ENCODE results near the gene NKIRAS1. TPM values are rescaled to one million over a fixed set of nuclear protein-coding genes. Genes with fewer than 3 reads are reported as not detected.

The NKIRAS1 gene
- total RNA-seq, result 1 to 10 TPM; 6.7 to 9.5 (median 9.0) TPM

DNA sequence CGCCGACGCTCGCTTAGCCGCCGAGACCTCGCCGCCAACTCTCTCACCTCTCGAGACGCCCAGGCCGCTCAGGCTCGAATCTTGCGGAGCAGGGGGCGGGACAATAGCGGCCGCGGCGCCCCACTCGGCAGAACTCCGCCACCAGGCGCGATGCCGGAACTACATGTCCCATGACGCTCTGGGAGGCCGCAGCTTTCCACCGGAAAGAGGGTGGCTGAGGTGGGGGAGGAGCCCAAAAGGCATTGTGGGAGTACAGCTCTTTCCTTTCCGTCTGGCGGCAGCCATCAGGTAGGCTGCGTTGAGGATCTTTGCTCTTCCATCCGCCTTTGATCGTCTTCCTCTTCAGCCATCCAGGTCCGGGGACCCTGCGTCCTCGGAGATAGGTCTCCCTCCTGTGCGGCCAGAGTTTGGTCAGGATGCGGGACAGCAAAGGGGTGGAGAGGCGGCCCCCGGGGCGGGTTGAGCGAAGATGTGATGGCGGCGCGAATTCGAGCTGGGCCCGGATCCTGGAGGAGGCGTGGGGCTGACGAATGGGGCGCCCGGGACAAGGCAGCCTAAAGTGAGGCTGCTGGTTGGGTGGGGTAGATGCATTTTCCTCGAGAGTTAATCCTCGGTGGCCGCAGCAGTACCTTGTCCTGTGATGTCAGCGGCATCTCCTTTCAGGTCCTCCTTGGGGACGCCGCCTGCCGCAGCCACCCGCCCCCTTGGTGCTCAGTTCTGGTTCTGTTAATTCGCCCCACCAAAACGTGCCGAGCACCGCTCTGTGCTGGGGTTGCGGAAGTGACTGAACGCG lies at the start of gene NKIRAS1, which contains the start of gene RPL15:
Gene NKIRAS1, minus strand, starts transcription at position 105 of the 793 bp plus-strand sequence. CDS start 6,086 bp downstream, outside the sequence.
Gene RPL15, plus strand, starts transcription at position 247 of the 793 bp plus-strand sequence. CDS start 728 bp downstream, outside the sequence.
- H3K27ac ChIP-seq, result peak within 1 kb of the TSS; percentile 95
- H3K27me3 ChIP-seq, result no peaks in the 10 kb centered on the region
- TF ChIP-seq POLR2A (IDR thresholded peaks at IDR 0.05) (peak; percentile 96 to 97), EP300 (IDR thresholded peaks at IDR 0.05) (no peak), POLR2AphosphoS5 (IDR thresholded peaks at IDR 0.05) (peak; percentile 97 to 99 (median 99)), CTCF (IDR thresholded peaks at IDR 0.05) (peak; percentile 28 to 65)
- DNase-seq (ENCODE audit: low spot score in 2 of 2), result peak; percentile 98 to 99
- WGBS, result 0% methylated on average over 23 of the region's 64 CpGs
- peak within 1 kb of the TSS; percentile 86 for H3K4me3 ChIP-seq
- peaks cover 38% of the 10 kb centered on the region for H3K4me1 ChIP-seq
- no peaks in the 10 kb centered on the region for H3K9me3 ChIP-seq
- peaks cover 34% of the 10 kb centered on the region for H3K36me3 ChIP-seq

DNA sequence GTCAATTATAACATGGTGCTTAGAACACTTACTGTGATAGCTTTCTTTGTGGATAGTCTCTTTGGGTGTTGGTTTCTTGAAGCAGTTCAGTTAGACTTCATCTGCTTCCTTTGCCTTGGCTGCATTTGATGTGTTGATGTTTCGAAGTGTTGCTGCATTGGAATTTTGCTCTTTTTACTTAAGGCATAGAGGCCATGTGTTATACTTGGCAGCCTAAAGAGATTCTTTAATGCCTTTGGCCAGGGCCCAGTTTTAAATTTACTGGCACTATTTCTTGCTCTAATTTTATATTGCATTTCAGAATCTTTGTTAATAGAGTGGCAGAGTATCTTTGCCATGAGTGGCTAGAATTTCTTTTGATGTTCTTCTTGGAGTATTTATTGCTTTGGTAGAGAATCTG lies 49.5 kb upstream of the NKIRAS1 start:
- peaks cover 68% of the 10 kb centered on the region for H3K36me3 ChIP-seq
- H3K9me3 ChIP-seq, result no peaks in the 10 kb centered on the region
- no peak overlapping the region for H3K27ac ChIP-seq
- no peak for DNase-seq (ENCODE audit: low spot score in 2 of 2)
- no peak for TF ChIP-seq EP300 (IDR thresholded peaks at IDR 0.05)
- TF ChIP-seq POLR2A (IDR thresholded peaks at IDR 0.05), result no peak
- TF ChIP-seq CTCF (IDR thresholded peaks at IDR 0.05), result no peak
- TF ChIP-seq POLR2AphosphoS5 (IDR thresholded peaks at IDR 0.05), result no peak
- no peaks in the 10 kb centered on the region for H3K27me3 ChIP-seq
- H3K4me1 ChIP-seq, result peaks cover 17% of the 10 kb centered on the region
- no peak overlapping the region for H3K4me3 ChIP-seq
- WGBS, result 47% methylated on average over 1 of the region's 1 CpG

- Histone ChIP-seq H3K36me3 (peaks cover 70% of the 10 kb centered on the region), H3K27me3 (no peaks in the 10 kb centered on the region), H3K27ac (no peak overlapping the region), H3K9me3 (no peaks in the 10 kb centered on the region), H3K4me1 (peaks cover 17% of the 10 kb centered on the region), H3K4me3 (no peak overlapping the region)
- 81% methylated on average over 3 of the region's 3 CpGs for WGBS
- DNase-seq (ENCODE audit: low spot score in 2 of 2), result no peak
- TF ChIP-seq EP300 (IDR thresholded peaks at IDR 0.05), result no peak
- no peak for TF ChIP-seq POLR2A (IDR thresholded peaks at IDR 0.05)
- TF ChIP-seq POLR2AphosphoS5 (IDR thresholded peaks at IDR 0.05), result no peak
- TF ChIP-seq CTCF (IDR thresholded peaks at IDR 0.05), result no peak
These were observed 47.9 kb upstream of the NKIRAS1 start for GRCh38 chr3:23964537-23965235.

DNA sequence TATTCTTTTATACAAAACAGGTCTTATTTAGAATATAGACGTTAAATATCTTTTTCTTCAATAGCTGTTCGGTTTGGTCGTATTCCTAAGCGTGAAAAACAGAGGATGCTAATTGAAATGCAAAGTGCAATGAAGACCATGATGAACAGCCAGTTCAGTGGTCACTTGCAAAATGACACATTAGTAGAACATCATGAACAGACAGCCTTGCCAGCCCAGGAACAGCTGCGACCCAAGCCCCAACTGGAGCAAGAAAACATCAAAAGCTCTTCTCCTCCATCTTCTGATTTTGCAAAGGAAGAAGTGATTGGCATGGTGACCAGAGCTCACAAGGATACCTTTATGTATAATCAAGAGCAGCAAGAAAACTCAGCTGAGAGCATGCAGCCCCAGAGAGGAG lies 45.1 kb upstream of the NKIRAS1 start:
- TF ChIP-seq CTCF (IDR thresholded peaks at IDR 0.05) (no peak), EP300 (IDR thresholded peaks at IDR 0.05) (no peak), POLR2AphosphoS5 (IDR thresholded peaks at IDR 0.05) (no peak), POLR2A (IDR thresholded peaks at IDR 0.05) (no peak)
- no peak for DNase-seq (ENCODE audit: low spot score in 2 of 2)
- Histone ChIP-seq H3K27ac (no peak overlapping the region), H3K36me3 (peaks cover 47% of the 10 kb centered on the region), H3K9me3 (no peaks in the 10 kb centered on the region), H3K4me1 (peaks cover 13% of the 10 kb centered on the region), H3K27me3 (no peaks in the 10 kb centered on the region), H3K4me3 (no peak overlapping the region)
- 95% methylated on average over 5 of the region's 5 CpGs for WGBS

DNA sequence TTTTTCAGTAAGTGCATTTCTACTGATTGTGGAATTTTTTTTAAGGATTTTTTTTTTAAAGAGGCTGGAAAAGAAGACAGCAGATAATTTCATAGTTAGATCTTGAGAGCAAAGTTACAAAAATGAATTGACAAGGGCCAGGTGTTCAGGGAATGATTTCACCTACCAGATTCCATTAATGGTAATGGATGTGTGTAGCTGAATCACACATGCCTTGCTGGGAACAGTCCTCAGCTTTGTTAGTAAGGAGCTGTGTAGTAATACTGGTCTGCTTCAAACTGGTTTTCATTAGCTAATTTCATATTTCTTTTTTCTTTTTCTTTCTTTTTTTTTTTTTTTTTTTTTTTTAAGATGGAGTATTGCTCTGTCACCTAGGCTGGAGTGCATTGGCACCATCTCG lies 44.3 kb upstream of the NKIRAS1 start:
- Histone ChIP-seq H3K27me3 (no peaks in the 10 kb centered on the region), H3K27ac (no peak overlapping the region), H3K36me3 (peaks cover 40% of the 10 kb centered on the region), H3K4me3 (no peak overlapping the region), H3K9me3 (no peaks in the 10 kb centered on the region), H3K4me1 (peaks cover 14% of the 10 kb centered on the region)
- TF ChIP-seq POLR2A (IDR thresholded peaks at IDR 0.05), result no peak
- no peak for TF ChIP-seq EP300 (IDR thresholded peaks at IDR 0.05)
- no peak for TF ChIP-seq CTCF (IDR thresholded peaks at IDR 0.05)
- WGBS, result 100% methylated on average over 1 of the region's 1 CpG
- no peak for DNase-seq (ENCODE audit: low spot score in 2 of 2)

Data from suprapubic skin (tissue), 4 donors.